ENCODE measurements around the gene MBIP.

Gene MBIP, protein sequence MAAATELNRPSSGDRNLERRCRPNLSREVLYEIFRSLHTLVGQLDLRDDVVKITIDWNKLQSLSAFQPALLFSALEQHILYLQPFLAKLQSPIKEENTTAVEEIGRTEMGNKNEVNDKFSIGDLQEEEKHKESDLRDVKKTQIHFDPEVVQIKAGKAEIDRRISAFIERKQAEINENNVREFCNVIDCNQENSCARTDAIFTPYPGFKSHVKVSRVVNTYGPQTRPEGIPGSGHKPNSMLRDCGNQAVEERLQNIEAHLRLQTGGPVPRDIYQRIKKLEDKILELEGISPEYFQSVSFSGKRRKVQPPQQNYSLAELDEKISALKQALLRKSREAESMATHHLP

GRCh38 chr14:36320200-36320896 is at the start of gene MBIP:
MBIP (minus strand) TSS chr14:36320637; CDS start chr14:36320588, 49 bp downstream.
- H3K4me3 ChIP-seq (ENCODE audit: low read depth, low read length), result peak within 1 kb of the TSS; percentile 88
- TF ChIP-seq CTCF (conservative IDR thresholded peaks at IDR 0.05; ENCODE audit: low read depth, low read length), result no peak
- DNase-seq (ENCODE audit: low read depth), result peak; percentile 98

- no peak for DNase-seq (ENCODE audit: low read depth)
- no peak for TF ChIP-seq CTCF (conservative IDR thresholded peaks at IDR 0.05; ENCODE audit: low read depth, low read length)
- no peak overlapping the region for H3K4me3 ChIP-seq (ENCODE audit: low read depth, low read length)
Measured at GRCh38 chr14:36367985-36368774, 47.7 kb upstream of the MBIP start.

DNA sequence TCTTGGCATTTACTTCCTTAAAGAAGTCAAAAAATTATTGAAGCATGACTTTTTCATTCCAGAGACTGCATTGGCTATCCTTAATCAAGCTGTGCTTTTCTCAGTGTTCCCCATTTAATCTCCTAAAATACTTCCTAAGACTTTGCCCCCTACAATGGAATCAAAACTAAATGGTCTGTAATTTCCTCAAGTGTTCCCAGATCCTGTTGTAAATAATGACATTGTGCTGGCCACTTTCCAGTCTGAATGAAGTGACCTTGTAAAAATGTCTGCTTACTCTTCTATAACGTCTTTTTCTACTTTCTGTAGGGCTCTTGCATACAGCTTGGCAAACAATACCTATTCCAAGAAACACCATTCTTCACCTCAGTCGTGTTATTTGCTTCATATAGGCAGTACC is 45.3 kb upstream of the MBIP start:
- TF ChIP-seq CTCF (conservative IDR thresholded peaks at IDR 0.05; ENCODE audit: low read depth, low read length), result no peak
- H3K4me3 ChIP-seq (ENCODE audit: low read depth, low read length), result no peak overlapping the region
- DNase-seq (ENCODE audit: low read depth), result no peak

DNA sequence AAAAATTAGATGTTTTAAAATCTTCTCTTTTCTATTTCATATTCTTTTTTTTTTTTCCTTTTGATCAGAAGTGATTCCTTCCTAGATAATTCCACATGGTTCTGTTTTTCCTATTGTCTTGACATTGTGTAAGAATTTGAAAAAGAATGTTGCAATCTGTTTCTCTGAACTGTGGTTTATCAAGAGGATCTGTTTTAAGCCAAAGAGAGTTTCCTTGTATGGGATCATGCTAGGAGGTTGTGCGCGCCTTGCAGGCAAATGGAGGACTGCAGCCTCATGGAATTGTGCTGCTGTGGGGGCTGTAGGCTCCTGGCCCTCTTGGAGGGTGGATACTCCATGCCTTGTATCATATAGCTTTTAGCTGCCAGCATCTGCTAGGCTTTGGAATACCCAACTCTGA is 43.3 kb upstream of the MBIP start:
- no peak for TF ChIP-seq CTCF (conservative IDR thresholded peaks at IDR 0.05; ENCODE audit: low read depth, low read length)
- DNase-seq (ENCODE audit: low read depth), result no peak
- H3K4me3 ChIP-seq (ENCODE audit: low read depth, low read length), result no peak overlapping the region

DNA sequence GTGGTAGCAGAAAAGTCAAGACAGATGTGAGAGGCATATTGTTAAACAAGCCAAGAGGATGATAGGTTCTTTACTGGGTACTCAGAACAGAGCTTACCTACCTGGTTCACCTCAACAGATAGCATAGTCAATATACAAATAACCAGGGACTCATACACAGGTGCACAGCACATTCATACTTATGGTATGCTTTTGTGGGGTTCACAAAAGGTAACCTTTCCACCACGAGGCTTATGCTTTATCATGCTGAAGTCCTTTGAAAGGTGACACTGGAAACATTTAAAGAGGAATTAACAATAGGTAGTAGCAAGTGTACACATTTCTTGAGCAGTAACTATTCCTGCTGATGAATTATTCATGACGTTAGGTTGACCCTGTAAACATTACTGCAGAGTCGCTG is 42.2 kb upstream of the MBIP start:
- H3K4me3 ChIP-seq (ENCODE audit: low read depth, low read length), result no peak overlapping the region
- DNase-seq (ENCODE audit: low read depth), result no peak
- no peak for TF ChIP-seq CTCF (conservative IDR thresholded peaks at IDR 0.05; ENCODE audit: low read depth, low read length)

- no peak overlapping the region for H3K4me3 ChIP-seq (ENCODE audit: low read depth, low read length)
- TF ChIP-seq CTCF (conservative IDR thresholded peaks at IDR 0.05; ENCODE audit: low read depth, low read length), result no peak
- DNase-seq (ENCODE audit: low read depth), result no peak
Measured at GRCh38 chr14:36361210-36361853, 40.9 kb upstream of the MBIP start.

Measured in choroid plexus epithelial cell (primary cell).